Activated T-cell treated with anti-CD3 and anti-CD28 coated beads, Interleukin-2, amount 50 U/mL, for 4 hours (primary cell): Measurements from ENCODE around the gene TRDN. TPM values are rescaled to one million over a fixed set of nuclear protein-coding genes. Genes with fewer than 3 reads are reported as not detected.

Experiments
- ATAC-seq, 2 donors: fragments of 200-7000 bp; cut with Tn5 transposase; one replicate each; pipeline ENCODE4 v1.10.0; 2021
- DNase-seq: peaks from one replicate; pipeline ENCODE4 v3.0.0-alpha.2; 2020
- H3K27me3 Mint-ChIP-seq: one replicate; pipeline ENCODE4 v1.8.0; 2021; ENCODE audit warnings: low read depth, mixed read lengths
- H3K36me3 Mint-ChIP-seq: one replicate; pipeline ENCODE4 v1.8.0; 2022; ENCODE audit warnings: mixed read lengths; ENCODE audit not compliant: insufficient read depth
- H3K4me1 Mint-ChIP-seq: one replicate; pipeline ENCODE4 v1.8.0; 2021; ENCODE audit warnings: low read depth, mixed read lengths
- H3K4me3 Mint-ChIP-seq: one replicate; pipeline ENCODE4 v1.8.0; 2021; ENCODE audit warnings: mild to moderate bottlenecking, moderate library complexity, mixed read lengths
- H3K9me3 Mint-ChIP-seq: one replicate; pipeline ENCODE4 v1.8.0; 2021; ENCODE audit warnings: mixed read lengths
- total RNA-seq, 3 donors: library from RNA; stranded (reverse); gene quantifications; one replicate each; pipeline ENCODE4 v1.2.1, GENCODE V29; 2021

TRDN gene
- total RNA-seq, 3 donors from 2014 or later = not detected

DNA sequence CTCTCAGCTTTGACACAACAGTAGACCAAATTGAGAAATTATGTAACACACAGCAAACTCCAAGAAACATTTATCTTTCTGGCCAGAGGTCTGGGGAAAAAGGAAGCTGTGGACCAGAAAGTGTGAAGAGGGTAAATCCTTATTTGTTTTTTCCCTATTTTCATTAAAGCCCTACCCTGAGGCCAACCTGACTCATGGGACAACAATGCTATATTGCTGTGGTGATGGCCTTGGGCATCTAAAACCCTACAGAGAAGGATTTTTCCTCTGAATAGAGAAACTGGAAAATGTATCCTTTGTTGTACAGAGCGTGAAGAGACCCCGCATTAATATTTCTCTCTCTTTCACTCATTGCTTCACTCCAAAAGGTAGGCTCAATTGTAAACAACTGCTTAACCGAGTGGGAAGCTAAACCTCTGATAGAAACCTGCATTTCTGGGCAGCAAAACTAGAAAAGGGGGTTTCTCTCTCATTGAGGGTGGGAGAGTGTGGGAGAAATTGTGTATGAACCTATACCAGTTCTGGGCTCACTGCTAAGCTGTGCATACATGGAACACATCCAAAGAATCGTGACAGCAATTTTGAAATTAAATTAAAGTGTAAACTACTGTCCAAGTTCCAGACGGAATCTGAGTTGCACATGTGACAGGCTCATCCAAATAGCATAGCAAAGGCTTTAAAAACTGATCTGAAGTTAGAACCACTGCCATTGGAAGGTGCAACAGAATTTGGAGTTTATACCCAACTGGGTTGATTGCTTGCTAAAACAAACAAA, 465.2 kb downstream of the TRDN start:
- no peak for ATAC-seq
- Mint-ChIP-seq H3K9me3 (no peaks in the 10 kb centered on the region), H3K27me3 (no peaks in the 10 kb centered on the region), H3K4me3 (no peak overlapping the region), H3K36me3 (no peaks in the 10 kb centered on the region), H3K4me1 (no peaks in the 10 kb centered on the region)
- DNase-seq = no peak

DNA sequence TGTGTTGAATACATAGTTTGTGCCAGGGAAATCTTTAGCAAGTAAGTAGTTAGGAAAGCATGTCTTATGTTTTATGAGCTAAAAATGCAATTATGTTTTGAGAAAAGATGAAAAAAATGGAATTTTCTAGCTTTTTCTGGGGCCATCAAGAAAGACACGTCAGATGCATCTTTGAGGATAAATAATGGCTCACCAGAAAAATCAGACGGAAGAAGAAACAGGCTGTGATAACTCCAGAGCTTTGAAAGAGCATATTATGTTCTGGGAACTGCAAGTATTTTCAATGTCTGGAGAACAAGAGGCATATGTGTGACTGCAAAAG, 467.0 kb downstream of the TRDN start:
- DNase-seq (no peak), ATAC-seq (no peak)
- peaks cover 4% of the 10 kb centered on the region for H3K9me3 Mint-ChIP-seq
- no peak overlapping the region for H3K4me3 Mint-ChIP-seq
- H3K36me3 Mint-ChIP-seq = no peaks in the 10 kb centered on the region
- no peaks in the 10 kb centered on the region for H3K4me1 Mint-ChIP-seq
- H3K27me3 Mint-ChIP-seq = no peaks in the 10 kb centered on the region

DNA sequence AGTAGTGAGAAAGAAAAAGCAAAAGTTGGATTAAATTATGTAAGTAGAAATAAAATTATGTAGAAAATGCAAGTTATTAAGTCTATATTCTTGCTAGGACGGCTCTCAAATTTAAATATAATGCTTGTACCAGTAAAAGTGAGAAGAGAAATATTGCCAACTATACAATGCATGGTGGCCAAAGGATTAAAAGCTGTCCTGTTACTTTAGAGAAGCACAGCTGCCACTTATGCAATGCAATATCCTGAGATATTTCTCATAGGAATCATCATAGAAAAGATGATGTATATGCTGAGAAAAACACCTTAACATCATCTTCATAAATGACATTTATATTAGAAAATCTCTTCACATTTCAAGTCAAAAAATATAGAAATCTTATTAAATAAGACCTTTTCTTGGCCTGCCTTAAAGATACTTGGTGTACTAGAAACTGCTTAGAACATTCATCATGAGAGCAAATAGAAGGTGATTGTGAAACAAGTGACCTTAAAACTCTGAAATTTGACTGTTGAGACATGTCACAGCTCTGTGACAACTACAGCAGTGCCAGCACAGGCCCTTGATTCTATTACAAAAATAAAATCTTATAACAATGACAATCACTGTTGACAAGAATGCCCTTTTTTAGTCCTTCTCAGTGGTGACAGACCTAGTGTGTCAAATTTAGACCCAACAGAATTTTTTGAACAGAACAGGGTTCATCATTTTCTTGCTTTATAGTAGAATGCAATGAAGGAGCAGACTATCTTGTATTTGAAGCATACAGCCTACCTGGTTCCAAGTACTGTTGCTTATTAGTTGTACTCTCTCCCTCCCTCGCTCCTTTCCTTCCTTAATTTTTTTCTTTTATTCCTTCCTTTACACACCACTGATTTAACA, 467.6 kb downstream of the TRDN start:
- H3K4me3 Mint-ChIP-seq = no peak overlapping the region
- H3K9me3 Mint-ChIP-seq = peaks cover 5% of the 10 kb centered on the region
- DNase-seq (no peak), ATAC-seq (no peak)
- no peaks in the 10 kb centered on the region for H3K36me3 Mint-ChIP-seq
- no peaks in the 10 kb centered on the region for H3K4me1 Mint-ChIP-seq
- H3K27me3 Mint-ChIP-seq = no peaks in the 10 kb centered on the region

DNA sequence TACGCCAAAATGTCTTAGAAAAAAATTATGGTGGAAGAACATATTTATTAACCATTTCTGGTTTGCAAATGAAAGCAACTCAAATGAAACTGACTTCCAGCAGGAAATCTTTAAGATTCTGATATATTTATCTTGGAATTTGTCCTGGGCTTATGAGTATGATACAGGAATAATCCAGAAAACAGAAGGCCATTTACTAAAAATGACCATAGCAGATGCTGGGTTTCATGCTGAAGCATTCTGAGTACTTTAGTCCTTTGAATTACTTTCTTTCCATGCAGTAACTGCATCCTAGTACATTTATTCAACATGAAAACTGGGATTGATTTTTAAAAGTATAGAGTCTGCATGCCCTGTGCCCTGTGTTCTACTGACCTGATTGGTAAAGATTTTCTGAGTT, 468.3 kb downstream of the TRDN start:
- H3K27me3 Mint-ChIP-seq = no peaks in the 10 kb centered on the region
- DNase-seq (no peak), ATAC-seq (no peak)
- H3K36me3 Mint-ChIP-seq = no peaks in the 10 kb centered on the region
- H3K9me3 Mint-ChIP-seq = peaks cover 7% of the 10 kb centered on the region
- no peak overlapping the region for H3K4me3 Mint-ChIP-seq
- no peaks in the 10 kb centered on the region for H3K4me1 Mint-ChIP-seq

Other genes starting within 250 kb of the TRDN start
- gene NKAIN2, start 166.9 kb upstream of the TRDN start, total RNA-seq = not detected